ENCODE data around the gene EXOG.

EXOG gene

GRCh38 chr3:38534604-38535003, 38.5 kb downstream of the EXOG start:
- DNase-seq (ENCODE audit: low spot score) = no peak
- H3K4me3 Mint-ChIP-seq = no peak overlapping the region
- peaks cover 2% of the 10 kb centered on the region for H3K36me3 Mint-ChIP-seq (ENCODE audit: low read depth)
- H3K9me3 Mint-ChIP-seq = no peaks in the 10 kb centered on the region
- no peaks in the 10 kb centered on the region for H3K27me3 Mint-ChIP-seq (ENCODE audit: low read depth)
- H3K27ac Mint-ChIP-seq = no peak overlapping the region
- H3K4me1 Mint-ChIP-seq (ENCODE audit: low read depth) = no peaks in the 10 kb centered on the region

GRCh38 chr3:38536671-38537070, 40.5 kb downstream of the EXOG start:
- Mint-ChIP-seq H3K4me3 (no peak overlapping the region), H3K36me3 (ENCODE audit: low read depth) (no peaks in the 10 kb centered on the region)
- DNase-seq (ENCODE audit: low spot score) = no peak

GRCh38 chr3:38538773-38539353, 42.7 kb downstream of the EXOG start:
- no peaks in the 10 kb centered on the region for H3K36me3 Mint-ChIP-seq (ENCODE audit: low read depth)
- H3K4me3 Mint-ChIP-seq = no peak overlapping the region
- H3K27ac Mint-ChIP-seq = no peak overlapping the region
- no peaks in the 10 kb centered on the region for H3K27me3 Mint-ChIP-seq (ENCODE audit: low read depth)
- no peak for DNase-seq (ENCODE audit: low spot score)
- H3K9me3 Mint-ChIP-seq = no peaks in the 10 kb centered on the region
- no peaks in the 10 kb centered on the region for H3K4me1 Mint-ChIP-seq (ENCODE audit: low read depth)

More at GRCh38 chr3:38536671-38537070, 40.5 kb downstream of the EXOG start:
- Mint-ChIP-seq H3K27me3 (ENCODE audit: low read depth) (no peaks in the 10 kb centered on the region), H3K4me1 (ENCODE audit: low read depth) (no peaks in the 10 kb centered on the region), H3K27ac (no peak overlapping the region), H3K9me3 (no peaks in the 10 kb centered on the region)

- Mint-ChIP-seq H3K27me3 (ENCODE audit: low read depth) (peaks cover 4% of the 10 kb centered on the region), H3K27ac (no peak overlapping the region), H3K4me1 (ENCODE audit: low read depth) (no peaks in the 10 kb centered on the region), H3K9me3 (no peaks in the 10 kb centered on the region), H3K36me3 (ENCODE audit: low read depth) (no peaks in the 10 kb centered on the region), H3K4me3 (no peak overlapping the region)
- no peak for DNase-seq (ENCODE audit: low spot score)
Observed at GRCh38 chr3:38541806-38542205, 45.7 kb downstream of the EXOG start.

GRCh38 chr3:38542401-38543298, 46.5 kb downstream of the EXOG start:
- Mint-ChIP-seq H3K9me3 (no peaks in the 10 kb centered on the region), H3K4me1 (ENCODE audit: low read depth) (no peaks in the 10 kb centered on the region), H3K27me3 (ENCODE audit: low read depth) (peaks cover 6% of the 10 kb centered on the region), H3K27ac (no peak overlapping the region), H3K4me3 (no peak overlapping the region), H3K36me3 (ENCODE audit: low read depth) (no peaks in the 10 kb centered on the region)
- DNase-seq (ENCODE audit: low spot score) = no peak

GRCh38 chr3:38543586-38543985, 47.4 kb downstream of the EXOG start:
- DNase-seq (ENCODE audit: low spot score) = no peak
- Mint-ChIP-seq H3K4me1 (ENCODE audit: low read depth) (peaks cover 3% of the 10 kb centered on the region), H3K27ac (no peak overlapping the region), H3K27me3 (ENCODE audit: low read depth) (peaks cover 6% of the 10 kb centered on the region), H3K36me3 (ENCODE audit: low read depth) (no peaks in the 10 kb centered on the region), H3K9me3 (no peaks in the 10 kb centered on the region), H3K4me3 (no peak overlapping the region)

- H3K9me3 Mint-ChIP-seq = no peaks in the 10 kb centered on the region
- no peak for DNase-seq (ENCODE audit: low spot score)
- H3K27me3 Mint-ChIP-seq (ENCODE audit: low read depth) = peaks cover 6% of the 10 kb centered on the region
- H3K36me3 Mint-ChIP-seq (ENCODE audit: low read depth) = no peaks in the 10 kb centered on the region
- H3K27ac Mint-ChIP-seq = no peak overlapping the region
- H3K4me3 Mint-ChIP-seq = no peak overlapping the region
- peaks cover 3% of the 10 kb centered on the region for H3K4me1 Mint-ChIP-seq (ENCODE audit: low read depth)
Observed at GRCh38 chr3:38544926-38545325, 48.8 kb downstream of the EXOG start.

- H3K36me3 Mint-ChIP-seq (ENCODE audit: low read depth) = no peaks in the 10 kb centered on the region
- no peak overlapping the region for H3K4me3 Mint-ChIP-seq
- H3K4me1 Mint-ChIP-seq (ENCODE audit: low read depth) = peaks cover 3% of the 10 kb centered on the region
- peaks cover 6% of the 10 kb centered on the region for H3K27me3 Mint-ChIP-seq (ENCODE audit: low read depth)
- H3K27ac Mint-ChIP-seq = no peak overlapping the region
- DNase-seq (ENCODE audit: low spot score) = no peak
- H3K9me3 Mint-ChIP-seq = no peaks in the 10 kb centered on the region
Observed at GRCh38 chr3:38545550-38545949, 49.4 kb downstream of the EXOG start.

- Mint-ChIP-seq H3K27ac (no peak overlapping the region), H3K9me3 (no peaks in the 10 kb centered on the region), H3K27me3 (ENCODE audit: low read depth) (peaks cover 6% of the 10 kb centered on the region), H3K36me3 (ENCODE audit: low read depth) (no peaks in the 10 kb centered on the region), H3K4me1 (ENCODE audit: low read depth) (peaks cover 3% of the 10 kb centered on the region), H3K4me3 (no peak overlapping the region)
- no peak for DNase-seq (ENCODE audit: low spot score)
Observed at GRCh38 chr3:38545983-38546382, 49.8 kb downstream of the EXOG start.

GRCh38 chr3:38548154-38548931, 52.2 kb downstream of the EXOG start:
- Mint-ChIP-seq H3K36me3 (ENCODE audit: low read depth) (no peaks in the 10 kb centered on the region), H3K9me3 (no peaks in the 10 kb centered on the region), H3K27me3 (ENCODE audit: low read depth) (peaks cover 6% of the 10 kb centered on the region), H3K27ac (no peak overlapping the region), H3K4me3 (no peak overlapping the region), H3K4me1 (ENCODE audit: low read depth) (peaks cover 3% of the 10 kb centered on the region)
- no peak for DNase-seq (ENCODE audit: low spot score)

GRCh38 chr3:38549082-38549481, 52.9 kb downstream of the EXOG start:
- Mint-ChIP-seq H3K4me3 (no peak overlapping the region), H3K36me3 (ENCODE audit: low read depth) (no peaks in the 10 kb centered on the region), H3K27ac (no peak overlapping the region), H3K27me3 (ENCODE audit: low read depth) (peaks cover 6% of the 10 kb centered on the region), H3K9me3 (no peaks in the 10 kb centered on the region), H3K4me1 (ENCODE audit: low read depth) (peaks cover 3% of the 10 kb centered on the region)
- DNase-seq (ENCODE audit: low spot score) = no peak

- Mint-ChIP-seq H3K27me3 (ENCODE audit: low read depth) (peaks cover 6% of the 10 kb centered on the region), H3K27ac (no peak overlapping the region), H3K4me1 (ENCODE audit: low read depth) (peaks cover 3% of the 10 kb centered on the region), H3K36me3 (ENCODE audit: low read depth) (no peaks in the 10 kb centered on the region), H3K4me3 (no peak overlapping the region), H3K9me3 (no peaks in the 10 kb centered on the region)
- no peak for DNase-seq (ENCODE audit: low spot score)
Observed at GRCh38 chr3:38549486-38549885, 53.3 kb downstream of the EXOG start.

- no peak for DNase-seq (ENCODE audit: low spot score)
- Mint-ChIP-seq H3K27ac (no peak overlapping the region), H3K36me3 (ENCODE audit: low read depth) (no peaks in the 10 kb centered on the region), H3K27me3 (ENCODE audit: low read depth) (peaks cover 6% of the 10 kb centered on the region), H3K4me3 (no peak overlapping the region), H3K4me1 (ENCODE audit: low read depth) (peaks cover 3% of the 10 kb centered on the region), H3K9me3 (no peaks in the 10 kb centered on the region)
Observed at GRCh38 chr3:38549957-38550840, 54.1 kb downstream of the EXOG start.
